ENCODE data around the gene IL17B.

DNA sequence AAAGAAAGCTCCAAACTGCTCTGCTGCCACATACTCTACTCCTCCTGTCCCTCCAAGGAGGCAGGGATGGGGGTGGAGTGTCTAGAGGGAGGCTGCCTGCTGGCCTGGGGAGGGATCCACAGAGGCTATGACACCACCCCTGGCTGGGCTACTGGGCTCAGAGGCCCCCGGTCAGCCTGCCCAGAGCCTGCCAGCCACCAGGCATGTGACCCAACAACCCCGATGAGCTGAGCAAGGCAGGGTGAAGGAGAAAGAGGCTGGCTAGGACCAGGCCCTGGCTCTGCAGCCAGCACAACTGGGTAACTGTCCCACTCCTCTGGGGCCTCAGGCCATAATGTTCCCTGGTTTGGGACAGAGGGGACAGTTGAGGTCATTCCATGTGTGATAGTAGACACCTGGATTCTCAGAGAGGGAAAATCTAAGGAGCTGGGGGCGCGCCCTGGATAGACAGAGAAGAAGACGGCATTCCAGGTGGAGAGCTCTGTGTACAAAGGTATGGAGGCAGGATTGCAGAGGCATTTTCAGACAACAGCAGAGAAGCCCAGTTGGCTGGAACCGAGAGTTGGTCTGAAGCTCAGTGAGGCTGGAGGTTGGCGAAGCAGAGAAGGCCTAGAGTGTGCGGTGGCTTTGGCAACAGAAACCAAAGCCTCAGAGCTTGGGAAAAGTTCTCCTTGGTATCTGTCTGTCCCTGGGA lies 33.8 kb upstream of the IL17B start:
- TF ChIP-seq, protein P1, sequence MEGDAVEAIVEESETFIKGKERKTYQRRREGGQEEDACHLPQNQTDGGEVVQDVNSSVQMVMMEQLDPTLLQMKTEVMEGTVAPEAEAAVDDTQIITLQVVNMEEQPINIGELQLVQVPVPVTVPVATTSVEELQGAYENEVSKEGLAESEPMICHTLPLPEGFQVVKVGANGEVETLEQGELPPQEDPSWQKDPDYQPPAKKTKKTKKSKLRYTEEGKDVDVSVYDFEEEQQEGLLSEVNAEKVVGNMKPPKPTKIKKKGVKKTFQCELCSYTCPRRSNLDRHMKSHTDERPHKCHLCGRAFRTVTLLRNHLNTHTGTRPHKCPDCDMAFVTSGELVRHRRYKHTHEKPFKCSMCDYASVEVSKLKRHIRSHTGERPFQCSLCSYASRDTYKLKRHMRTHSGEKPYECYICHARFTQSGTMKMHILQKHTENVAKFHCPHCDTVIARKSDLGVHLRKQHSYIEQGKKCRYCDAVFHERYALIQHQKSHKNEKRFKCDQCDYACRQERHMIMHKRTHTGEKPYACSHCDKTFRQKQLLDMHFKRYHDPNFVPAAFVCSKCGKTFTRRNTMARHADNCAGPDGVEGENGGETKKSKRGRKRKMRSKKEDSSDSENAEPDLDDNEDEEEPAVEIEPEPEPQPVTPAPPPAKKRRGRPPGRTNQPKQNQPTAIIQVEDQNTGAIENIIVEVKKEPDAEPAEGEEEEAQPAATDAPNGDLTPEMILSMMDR (conservative IDR thresholded peaks at IDR 0.05; ENCODE audit: low read length), result no peak
- TF ChIP-seq EZH2phosphoT487 (IDR thresholded peaks at IDR 0.05; ENCODE audit: borderline replicate concordance, low read depth, low read length), result no peak

All from OCI-LY7 (cell line).